HL-60 (cell line): ENCODE data around the gene ARIH2.

ENCODE experiments used
- CTCF ChIP-seq: IDR thresholded peaks from one replicate; pipeline ENCODE4 v1.5.1; 2011; ENCODE audit warnings: low read length, control low read depth, inconsistent platforms; ENCODE audit not compliant: insufficient read depth
- POLR2AphosphoS5 ChIP-seq: IDR thresholded peaks from 2 replicates; pipeline ENCODE4 v1.6.1; 2012; ENCODE audit warnings: low read depth
- SPI1 ChIP-seq: IDR thresholded peaks from 2 replicates; pipeline ENCODE4 v1.6.1; 2012; ENCODE audit warnings: low read depth, mild to moderate bottlenecking, borderline replicate concordance

- no peak for TF ChIP-seq POLR2AphosphoS5
- TF ChIP-seq CTCF: no peak
- no peak for TF ChIP-seq SPI1
Measured at GRCh38 chr3:49024449-49024848, 105.8 kb downstream of the ARIH2 start.
